ENCODE data around the gene RAE1. TPM values are rescaled to one million over a fixed set of nuclear protein-coding genes. Genes with fewer than 3 reads are reported as not detected.
A peak's percentile ranks its signal among the peaks of the same experiment; 100 is the strongest.

RAE1 gene
- total RNA-seq, 3 donors from 2014 or later (not counting 1 experiment from before 2014, with no cell fraction given), result 50.3 to 66.8 (median 52.5) TPM

DNA sequence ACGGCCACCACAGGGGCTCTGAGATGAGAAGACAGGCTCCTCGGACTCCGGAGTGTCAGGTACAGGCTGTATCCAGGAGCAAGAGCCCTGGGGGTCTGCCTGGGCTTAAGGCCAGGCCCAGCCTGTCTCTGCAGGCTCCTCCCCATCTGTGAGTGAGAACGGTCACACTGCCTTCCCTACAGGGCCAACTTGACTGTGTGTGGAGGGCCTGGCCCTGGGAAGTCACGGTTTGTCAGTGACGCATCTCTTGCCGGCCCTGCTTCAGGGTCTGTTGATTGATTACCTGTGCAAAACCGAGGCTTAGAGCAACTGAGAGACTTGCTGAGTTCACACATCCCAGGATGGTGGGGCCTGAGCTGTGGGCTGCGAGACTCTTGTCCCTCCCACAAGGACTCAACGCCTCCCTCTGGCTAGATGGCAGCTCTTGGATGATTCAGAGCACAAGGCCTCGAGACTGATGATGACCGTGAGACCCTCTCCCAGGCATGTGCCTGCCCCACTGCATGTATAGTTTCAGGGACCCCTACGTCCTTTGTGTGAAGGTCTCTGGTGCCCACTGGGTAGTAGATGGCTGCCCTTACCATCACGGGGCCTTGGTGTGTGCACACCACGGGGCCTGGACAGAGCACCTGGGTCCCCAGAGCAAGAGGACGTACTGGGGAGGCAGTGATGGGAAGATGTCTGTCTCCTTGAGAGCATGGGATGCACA, 46.1 kb downstream of the RAE1 start:
- no peaks in the 10 kb centered on the region for H3K9me3 Mint-ChIP-seq
- H3K27ac ChIP-seq (ENCODE audit: low read length), result peak overlapping the region; percentile 79
- H3K4me1 ChIP-seq (ENCODE audit: control insufficient read depth, insufficient read depth, low read length), result peaks cover 100% of the 10 kb centered on the region
- H3K4me1 Mint-ChIP-seq, result peaks cover 73 to 90% of the 10 kb centered on the region in 2 donors
- no peak overlapping the region for H3K4me3 ChIP-seq (ENCODE audit: low read length)
- H3K9me3 ChIP-seq (ENCODE audit: control insufficient read depth, insufficient read depth, low read length), result no peaks in the 10 kb centered on the region
- intact Hi-C loops (cut with micrococcal nuclease), result loop anchor here (2.0 to 10.0 kb wide), 4 partner anchors 14 to 318 kb away; partner anchors contain the start of gene PMEPA1
- peak overlapping the region; percentile 86 for H3K4me3 Mint-ChIP-seq
- TF ChIP-seq CTCF (IDR thresholded peaks at IDR 0.05), result no peak
- peak in 1 of 2 donors; percentile 47 for DNase-seq
- peak overlapping the region; percentile 95 to 97 for H3K27ac Mint-ChIP-seq
- 70% methylated on average over 16 of the region's 16 CpGs for WGBS (ENCODE audit: insufficient coverage)
- no peaks in the 10 kb centered on the region for H3K27me3 Mint-ChIP-seq (ENCODE audit: low read depth in 2 of 2)
- peaks cover 73% of the 10 kb centered on the region for H3K36me3 ChIP-seq (ENCODE audit: control insufficient read depth, insufficient read depth, low read length)
- ATAC-seq, result peak in 1 of 3 donors; percentile 2
- H3K27me3 ChIP-seq (ENCODE audit: control insufficient read depth, insufficient read depth, low read length), result no peaks in the 10 kb centered on the region
- H3K36me3 Mint-ChIP-seq, result no peaks in the 10 kb centered on the region

DNA sequence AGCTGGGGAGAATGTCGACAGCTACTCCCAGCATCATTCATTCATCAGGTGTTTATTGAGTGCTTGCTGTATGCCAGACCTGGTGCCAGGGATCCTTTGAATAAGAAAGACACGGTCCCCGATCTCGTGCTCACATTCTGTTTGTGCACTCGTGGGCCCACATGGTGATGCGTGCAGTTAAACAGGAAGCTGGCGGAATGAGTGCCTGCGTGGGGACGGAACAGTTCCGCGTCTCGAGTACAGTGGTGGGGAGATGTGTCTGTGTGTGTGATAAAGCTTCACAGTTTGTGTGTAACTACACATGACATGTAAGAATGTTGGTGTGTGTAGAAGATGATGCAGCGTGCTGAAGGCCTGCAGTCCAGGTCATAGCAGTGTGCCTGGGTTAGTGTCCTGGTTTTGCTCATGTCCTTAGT, 46.6 kb downstream of the RAE1 start:
- Mint-ChIP-seq H3K36me3 (no peaks in the 10 kb centered on the region), H3K4me3 (peak overlapping the region; percentile 86), H3K27ac (peak overlapping the region; percentile 95 to 97), H3K4me1 (peaks cover 78 to 94% of the 10 kb centered on the region in 2 donors), H3K27me3 (ENCODE audit: low read depth in 2 of 2) (no peaks in the 10 kb centered on the region), H3K9me3 (no peaks in the 10 kb centered on the region)
- Histone ChIP-seq H3K9me3 (ENCODE audit: control insufficient read depth, insufficient read depth, low read length) (no peaks in the 10 kb centered on the region), H3K4me3 (ENCODE audit: low read length) (peak overlapping the region; percentile 2), H3K27ac (ENCODE audit: low read length) (peak overlapping the region; percentile 79), H3K36me3 (ENCODE audit: control insufficient read depth, insufficient read depth, low read length) (peaks cover 78% of the 10 kb centered on the region), H3K4me1 (ENCODE audit: control insufficient read depth, insufficient read depth, low read length) (peaks cover 100% of the 10 kb centered on the region), H3K27me3 (ENCODE audit: control insufficient read depth, insufficient read depth, low read length) (no peaks in the 10 kb centered on the region)
- ATAC-seq (peak; percentile 23 to 67 (median 42)), DNase-seq (peak; percentile 69 to 90)
- WGBS (ENCODE audit: insufficient coverage), result 6% methylated on average over 13 of the region's 13 CpGs
- intact Hi-C loops (cut with micrococcal nuclease), result loop anchor here (1.0 to 10.0 kb wide), 8 partner anchors 8 to 317 kb away; partner anchors contain the start of gene PMEPA1
- no peak for TF ChIP-seq CTCF (IDR thresholded peaks at IDR 0.05)

GRCh38 chr20:57398231-57398821, 47.3 kb downstream of the RAE1 start:
- intact Hi-C loops (cut with micrococcal nuclease), result loop anchor here (1.0 to 10.0 kb wide), 7 partner anchors 9 to 316 kb away; partner anchors contain the start of gene PMEPA1
- H3K4me3 ChIP-seq (ENCODE audit: low read length), result peak overlapping the region; percentile 17
- peaks cover 79 to 94% of the 10 kb centered on the region in 2 donors for H3K4me1 Mint-ChIP-seq
- no peaks in the 10 kb centered on the region for H3K27me3 Mint-ChIP-seq (ENCODE audit: low read depth in 2 of 2)
- H3K9me3 ChIP-seq (ENCODE audit: control insufficient read depth, insufficient read depth, low read length), result no peaks in the 10 kb centered on the region
- under 1% methylated on average over 27 of the region's 27 CpGs for WGBS (ENCODE audit: insufficient coverage)
- TF ChIP-seq CTCF (IDR thresholded peaks at IDR 0.05), result no peak
- DNase-seq (peak; percentile 87 to 95), ATAC-seq (peak; percentile 66 to 87 (median 78))
- H3K27ac Mint-ChIP-seq, result peak overlapping the region; percentile 95 to 97
- H3K9me3 Mint-ChIP-seq, result no peaks in the 10 kb centered on the region
- peak overlapping the region; percentile 79 for H3K27ac ChIP-seq (ENCODE audit: low read length)
- peaks cover 81% of the 10 kb centered on the region for H3K36me3 ChIP-seq (ENCODE audit: control insufficient read depth, insufficient read depth, low read length)
- H3K4me3 Mint-ChIP-seq, result peak overlapping the region; percentile 86
- no peaks in the 10 kb centered on the region for H3K36me3 Mint-ChIP-seq
- peaks cover 100% of the 10 kb centered on the region for H3K4me1 ChIP-seq (ENCODE audit: control insufficient read depth, insufficient read depth, low read length)
- H3K27me3 ChIP-seq (ENCODE audit: control insufficient read depth, insufficient read depth, low read length), result no peaks in the 10 kb centered on the region
